Keratinocyte (primary cell): ENCODE measurements around the gene RB1.

Experiments
- EZH2 ChIP-seq: IDR thresholded peaks from one replicate; pipeline ENCODE4 v1.6.1; 2012; ENCODE audit warnings: inconsistent platforms, mild to moderate bottlenecking, low read length, moderate library complexity
- TF ChIP-seq, protein P1 (sequence below), 3 experiments: IDR thresholded peaks in 1 of 3; conservative IDR thresholded peaks in 1 of 3; optimal IDR thresholded peaks in 1 of 3; 2 replicates in 2 of 3; 3 replicates in 1 of 3; pipeline versions ENCODE3 to v1.5.1; 2011; ENCODE audit warnings: low read length in 3 of 3, mild to moderate bottlenecking in 3 of 3, moderate library complexity in 2 of 3, control low read depth in 1 of 3, inconsistent platforms in 1 of 3; ENCODE audit not compliant: insufficient read depth in 2 of 3; ENCODE audit errors: extremely low read depth in 1 of 3

GRCh38 chr13:48492096-48492440, 188.5 kb downstream of the RB1 start:
- TF ChIP-seq, protein P1, sequence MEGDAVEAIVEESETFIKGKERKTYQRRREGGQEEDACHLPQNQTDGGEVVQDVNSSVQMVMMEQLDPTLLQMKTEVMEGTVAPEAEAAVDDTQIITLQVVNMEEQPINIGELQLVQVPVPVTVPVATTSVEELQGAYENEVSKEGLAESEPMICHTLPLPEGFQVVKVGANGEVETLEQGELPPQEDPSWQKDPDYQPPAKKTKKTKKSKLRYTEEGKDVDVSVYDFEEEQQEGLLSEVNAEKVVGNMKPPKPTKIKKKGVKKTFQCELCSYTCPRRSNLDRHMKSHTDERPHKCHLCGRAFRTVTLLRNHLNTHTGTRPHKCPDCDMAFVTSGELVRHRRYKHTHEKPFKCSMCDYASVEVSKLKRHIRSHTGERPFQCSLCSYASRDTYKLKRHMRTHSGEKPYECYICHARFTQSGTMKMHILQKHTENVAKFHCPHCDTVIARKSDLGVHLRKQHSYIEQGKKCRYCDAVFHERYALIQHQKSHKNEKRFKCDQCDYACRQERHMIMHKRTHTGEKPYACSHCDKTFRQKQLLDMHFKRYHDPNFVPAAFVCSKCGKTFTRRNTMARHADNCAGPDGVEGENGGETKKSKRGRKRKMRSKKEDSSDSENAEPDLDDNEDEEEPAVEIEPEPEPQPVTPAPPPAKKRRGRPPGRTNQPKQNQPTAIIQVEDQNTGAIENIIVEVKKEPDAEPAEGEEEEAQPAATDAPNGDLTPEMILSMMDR (optimal IDR thresholded peaks at IDR 0.05 in 1 of 3, IDR thresholded peaks at IDR 0.05 in 1 of 3, conservative IDR thresholded peaks at IDR 0.05 in 1 of 3; ENCODE audit: extremely low read depth in 1 of 3, insufficient read depth in 2 of 3, low read length in 3 of 3): no peak
- no peak for TF ChIP-seq EZH2
